ENCODE measurements around the gene UBTD1. TPM values are rescaled to one million over a fixed set of nuclear protein-coding genes. Genes with fewer than 3 reads are reported as not detected.

UBTD1 gene
- polyA plus RNA-seq, 4 donors: 1.1 to 7.6 (median 4.8) TPM

- H3K4me1 ChIP-seq (ENCODE audit: control insufficient read depth in 3 of 3, insufficient read depth in 2 of 3, low read depth in 1 of 3, low read length in 2 of 3): peaks cover 0 to 5% (median 0%) of the 10 kb centered on the region in 3 donors
- WGBS, 3 donors: 86 to 98% (median 95%) methylated on average over 4 of the region's 4 CpGs
- no peak for FAIRE-seq
- no peak overlapping the region for H3K27ac ChIP-seq (ENCODE audit: low read depth in 1 of 3, low read length in 2 of 3)
- no peaks in the 10 kb centered on the region for H3K9me3 ChIP-seq (ENCODE audit: control insufficient read depth in 2 of 2, insufficient read depth in 1 of 2, low read depth in 1 of 2, low read length in 1 of 2)
- no peak overlapping the region for H3K4me3 ChIP-seq (ENCODE audit: low read depth in 1 of 3, low read length in 3 of 3)
- DNase-seq: no peak
- no peaks in the 10 kb centered on the region for H3K27me3 ChIP-seq (ENCODE audit: control insufficient read depth in 3 of 3, insufficient read depth in 3 of 3, low read length in 3 of 3)
- peaks cover 0 to 14% (median 0%) of the 10 kb centered on the region in 3 donors for H3K36me3 ChIP-seq (ENCODE audit: control insufficient read depth in 3 of 3, insufficient read depth in 2 of 3, low read depth in 1 of 3, low read length in 3 of 3)
Observed at GRCh38 chr10:97618285-97618684, 119.6 kb downstream of the UBTD1 start.

GRCh38 chr10:97618733-97619132 is 120.0 kb downstream of the UBTD1 start:
- FAIRE-seq: no peak
- DNase-seq: no peak
- 88 to 93% (median 92%) methylated on average over 4 of the region's 4 CpGs for WGBS, 3 donors

More at GRCh38 chr10:97618733-97619132, 120.0 kb downstream of the UBTD1 start:
- Histone ChIP-seq H3K27me3 (ENCODE audit: control insufficient read depth in 3 of 3, insufficient read depth in 3 of 3, low read length in 3 of 3) (no peaks in the 10 kb centered on the region), H3K36me3 (ENCODE audit: control insufficient read depth in 3 of 3, insufficient read depth in 2 of 3, low read depth in 1 of 3, low read length in 3 of 3) (peaks cover 0 to 14% (median 0%) of the 10 kb centered on the region in 3 donors), H3K27ac (ENCODE audit: low read depth in 1 of 3, low read length in 2 of 3) (no peak overlapping the region), H3K4me3 (ENCODE audit: low read depth in 1 of 3, low read length in 3 of 3) (no peak overlapping the region), H3K4me1 (ENCODE audit: control insufficient read depth in 3 of 3, insufficient read depth in 2 of 3, low read depth in 1 of 3, low read length in 2 of 3) (peaks cover 0 to 8% (median 0%) of the 10 kb centered on the region in 3 donors), H3K9me3 (ENCODE audit: control insufficient read depth in 2 of 2, insufficient read depth in 1 of 2, low read depth in 1 of 2, low read length in 1 of 2) (no peaks in the 10 kb centered on the region)

Other genes starting within 250 kb of the UBTD1 start
- gene ARHGAP19, start 206.3 kb upstream of the UBTD1 start, polyA plus RNA-seq: 10 to 100 TPM in 1 of 4 donors, 1 to 10 TPM in 3; 2.2 to 15.2 (median 3.7) TPM
- gene FRAT1, start 179.7 kb upstream of the UBTD1 start, polyA plus RNA-seq: 1 to 10 TPM; 3.8 to 6.1 (median 5.4) TPM
- gene FRAT2, start 164.2 kb upstream of the UBTD1 start, polyA plus RNA-seq: 10 to 100 TPM; 23.2 to 38.2 (median 29.1) TPM
- gene RRP12, start 97.6 kb upstream of the UBTD1 start, polyA plus RNA-seq: 10 to 100 TPM in 2 of 4 donors, 1 to 10 TPM in 2; 6.0 to 24.5 (median 12.5) TPM
- gene PGAM1, start 72.7 kb upstream of the UBTD1 start, polyA plus RNA-seq: 100 to 1,000 TPM; 129 to 300 (median 235) TPM
- 10 to 100 TPM; 33.8 to 47.1 (median 37.9) TPM for gene EXOSC1, start 52.9 kb upstream of the UBTD1 start, polyA plus RNA-seq
- 10 to 100 TPM; 17.0 to 36.0 (median 28.9) TPM for gene ZDHHC16, start 52.7 kb upstream of the UBTD1 start, polyA plus RNA-seq
- 10 to 100 TPM; 44.7 to 55.3 (median 50.5) TPM for gene MMS19, start 502 bp upstream of the UBTD1 start, polyA plus RNA-seq
- 1 to 10 TPM in 2 of 4 donors, under 1 TPM in 2; 0.04 to 8.6 (median 2.0) TPM for gene ANKRD2, start 73.9 kb downstream of the UBTD1 start, polyA plus RNA-seq
- gene HOGA1, start 85.5 kb downstream of the UBTD1 start, polyA plus RNA-seq: 10 to 100 TPM in 1 of 4 donors, under 1 TPM in 3; 0.45 to 12.1 (median 0.66) TPM
- gene C10orf62, start 90.8 kb downstream of the UBTD1 start, polyA plus RNA-seq: under 1 TPM in 1 of 4 donors, not detected in 3; 0.41 TPM
- gene MORN4, start 134.6 kb downstream of the UBTD1 start, polyA plus RNA-seq: 10 to 100 TPM in 1 of 4 donors, 1 to 10 TPM in 1, not detected in 2; 4.0 to 15.5 TPM
- gene PI4K2A, start 141.7 kb downstream of the UBTD1 start, polyA plus RNA-seq: 10 to 100 TPM in 3 of 4 donors, 1 to 10 TPM in 1; 9.5 to 34.0 (median 12.0) TPM
- 10 to 100 TPM; 18.2 to 64.9 (median 46.8) TPM for gene AVPI1, start 188.3 kb downstream of the UBTD1 start, polyA plus RNA-seq
- 10 to 100 TPM in 2 of 4 donors, 1 to 10 TPM in 2; 1.6 to 35.2 (median 10.2) TPM for gene MARVELD1, start 214.8 kb downstream of the UBTD1 start, polyA plus RNA-seq
- gene ZFYVE27, start 238.2 kb downstream of the UBTD1 start, polyA plus RNA-seq: 10 to 100 TPM; 21.6 to 53.9 (median 29.7) TPM